ENCODE results near the gene IDUA.

The IDUA gene

DNA sequence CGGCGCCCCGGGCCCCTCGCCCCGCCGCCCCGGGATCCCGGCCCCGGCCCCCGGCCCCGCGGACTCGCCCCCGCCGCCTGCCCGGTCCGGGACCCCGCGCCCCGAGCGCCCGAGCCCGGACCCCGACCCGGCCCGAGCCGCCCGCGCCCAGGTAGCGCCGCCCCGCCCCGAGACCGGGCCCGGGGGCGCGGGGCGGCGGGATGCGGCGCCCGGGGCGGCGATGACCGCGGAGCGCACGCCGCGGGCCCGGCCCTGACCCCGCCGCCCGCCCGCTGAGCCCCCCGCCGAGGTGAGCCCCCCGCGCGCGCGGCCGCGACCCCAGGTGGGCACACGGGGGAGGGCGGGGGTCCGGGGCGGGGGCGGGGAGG lies 24.8 kb downstream of the IDUA start:
- no peak for FAIRE-seq
- DNase-seq (ENCODE audit: extremely low spot score, insufficient read length, low read depth), result no peak

DNA sequence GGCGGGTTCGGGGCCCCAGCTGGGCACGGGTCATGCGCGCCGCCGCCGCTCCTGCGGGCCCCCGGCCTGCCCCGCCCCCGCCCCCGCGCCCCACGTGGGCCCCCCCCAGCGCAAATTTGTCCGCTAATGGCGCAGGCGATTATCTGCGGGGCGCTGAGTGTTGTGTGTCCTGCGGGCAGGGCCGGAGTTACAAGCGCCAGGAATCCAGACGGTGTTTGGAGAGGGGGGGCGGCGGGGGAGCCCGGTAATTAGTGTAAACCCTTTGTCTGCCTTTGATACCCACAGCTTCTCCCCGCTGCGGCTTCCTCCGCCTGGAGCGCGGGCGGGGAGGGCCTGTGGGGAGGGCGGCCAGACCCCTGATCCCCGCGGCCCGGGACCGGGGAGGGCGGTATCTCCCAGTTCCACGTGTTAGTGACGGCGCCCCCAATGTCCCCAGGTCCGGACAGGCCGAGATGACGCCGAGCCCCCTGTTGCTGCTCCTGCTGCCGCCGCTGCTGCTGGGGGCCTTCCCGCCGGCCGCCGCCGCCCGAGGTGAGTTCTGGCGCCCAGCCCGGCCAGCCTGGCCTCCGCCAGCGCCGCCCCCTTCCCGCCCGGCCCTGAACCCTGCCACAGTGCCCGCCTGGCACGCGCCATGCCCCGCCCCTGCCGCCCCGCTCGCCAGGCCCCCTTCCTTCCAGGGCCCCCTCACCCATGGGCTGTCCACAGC lies 25.3 kb downstream of the IDUA start:
- FAIRE-seq, result no peak

DNA sequence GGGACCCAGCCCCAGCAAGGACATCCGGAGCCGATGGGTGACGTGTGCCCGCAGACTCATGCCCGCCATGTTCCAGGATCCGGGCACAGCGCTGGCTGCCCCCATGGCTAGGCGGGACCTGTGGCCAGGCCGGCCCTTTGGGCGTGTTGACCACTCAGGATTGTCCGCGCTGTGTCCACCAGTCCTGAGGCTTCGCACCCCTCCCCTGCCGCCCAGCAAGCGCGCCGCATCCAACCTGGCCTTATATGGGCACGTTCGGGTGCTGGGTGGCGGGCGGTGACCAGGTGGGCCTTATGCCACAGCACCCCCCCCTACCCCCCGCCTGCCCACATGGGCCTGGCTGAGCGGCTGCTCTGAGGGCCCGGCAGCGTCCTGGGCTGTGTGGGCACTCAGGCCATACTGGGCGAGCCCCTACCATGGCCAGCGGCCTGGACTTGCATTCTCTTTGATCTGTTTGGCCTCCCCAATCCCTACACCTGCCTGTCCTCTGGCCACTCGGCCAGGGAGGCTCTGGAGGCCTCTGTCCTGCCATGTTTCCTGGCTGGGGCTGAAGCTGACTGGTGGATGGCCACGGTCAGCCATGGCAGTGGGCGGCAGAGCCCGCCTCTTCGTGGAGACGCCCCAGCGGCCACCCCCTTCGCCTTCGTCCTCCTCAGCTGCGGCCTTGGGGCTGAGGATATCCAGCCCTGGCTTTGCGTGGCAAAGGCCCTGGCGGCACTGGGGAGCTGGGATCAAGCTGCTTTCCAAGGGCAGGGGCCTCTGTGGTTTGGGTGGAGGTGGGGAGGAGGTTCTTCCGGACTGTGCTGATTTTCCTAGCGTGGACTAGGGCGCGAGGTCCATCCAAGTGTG lies 26.6 kb downstream of the IDUA start:
- no peak for DNase-seq (ENCODE audit: extremely low spot score, insufficient read length, low read depth)
- no peak for FAIRE-seq

More for the DNA sequence above, 25.3 kb downstream of the IDUA start:
- DNase-seq (ENCODE audit: extremely low spot score, insufficient read length, low read depth), result no peak

DNA sequence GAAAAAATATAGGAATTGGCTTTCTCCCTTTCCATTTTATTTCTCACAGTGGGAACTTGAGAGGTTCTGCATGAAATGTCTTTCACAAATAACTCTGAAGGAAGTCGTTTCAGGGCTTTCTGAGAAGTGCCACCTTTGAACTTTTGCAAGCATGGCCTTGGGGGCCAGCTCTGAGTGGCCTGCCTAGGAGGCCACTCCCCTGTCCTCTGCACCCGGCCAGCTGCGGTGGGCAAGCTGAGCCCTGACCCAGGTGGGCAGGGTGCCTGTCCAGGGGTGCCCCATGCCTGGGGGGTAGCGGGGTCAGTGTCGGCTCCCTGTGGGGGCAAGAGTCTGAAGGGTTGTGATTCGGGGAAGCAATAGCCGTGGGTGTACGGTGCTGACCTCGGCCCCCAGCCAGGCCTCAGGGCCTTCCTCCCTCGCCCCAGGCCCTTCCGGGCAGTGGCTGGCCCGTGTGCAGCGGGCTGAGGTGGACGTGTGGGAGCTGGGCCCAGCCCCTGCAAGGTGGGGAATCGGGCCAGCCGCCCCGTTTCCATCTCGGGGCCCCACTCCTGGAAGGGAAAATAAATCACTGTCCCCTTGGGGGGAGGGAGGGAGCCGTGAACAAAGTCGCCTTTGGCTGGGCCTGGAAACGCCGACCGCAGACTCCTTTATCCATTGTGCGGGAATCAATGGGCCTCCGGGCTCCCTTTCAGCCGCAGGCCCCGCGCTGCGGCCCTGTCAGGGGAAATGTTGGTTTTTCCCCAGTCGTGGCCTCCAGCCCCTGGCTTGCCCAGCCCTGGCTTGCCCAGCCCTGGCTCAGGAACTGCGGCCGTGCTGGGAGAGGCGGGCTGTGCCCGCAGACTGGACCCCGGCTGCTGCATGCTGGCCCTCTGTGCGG lies 27.7 kb downstream of the IDUA start:
- FAIRE-seq (no peak), DNase-seq (ENCODE audit: extremely low spot score, insufficient read length, low read depth) (no peak)

DNA sequence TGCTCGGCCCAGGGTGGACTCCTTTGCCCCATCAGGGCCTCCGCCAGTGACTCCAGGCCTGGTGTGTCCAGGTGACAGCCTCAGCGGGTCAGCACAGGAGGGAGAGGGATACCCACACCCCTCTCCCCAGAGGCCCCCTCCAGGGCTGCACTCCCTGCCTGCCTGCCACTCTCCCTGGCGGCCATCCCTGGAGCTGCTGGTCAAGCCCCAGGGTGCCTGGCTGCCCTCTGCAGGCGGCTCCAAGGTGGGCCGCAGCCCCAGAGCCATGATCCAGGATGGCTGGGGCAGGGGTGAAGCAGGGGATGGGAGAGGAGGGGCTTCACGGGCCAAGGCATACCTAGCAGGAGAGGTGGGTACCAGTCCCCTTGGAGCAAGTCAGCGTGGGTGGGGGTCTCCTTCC lies 28.3 kb downstream of the IDUA start:
- FAIRE-seq, result no peak
- no peak for DNase-seq (ENCODE audit: extremely low spot score, insufficient read length, low read depth)

DNA sequence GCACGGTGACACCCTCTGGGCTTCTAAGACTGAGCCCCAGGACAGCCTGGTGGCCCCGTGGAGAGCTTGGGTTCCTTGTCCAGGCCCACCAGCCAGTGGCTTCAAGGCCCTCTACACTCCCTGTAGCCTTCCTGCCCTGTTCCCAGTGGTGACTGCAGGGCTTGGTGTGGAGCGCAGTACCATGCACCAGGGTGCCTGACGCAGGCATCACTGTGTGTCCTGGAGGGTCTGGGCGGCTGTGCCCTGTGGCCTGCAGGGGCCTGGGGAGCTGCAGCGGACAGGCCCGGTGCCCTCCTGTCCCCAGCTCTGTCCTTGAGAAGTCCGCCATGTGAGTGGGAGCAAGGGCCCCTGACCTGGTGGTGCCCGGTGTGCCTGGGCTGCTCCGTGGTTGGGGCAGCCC lies 28.9 kb downstream of the IDUA start:
- FAIRE-seq (no peak), DNase-seq (ENCODE audit: extremely low spot score, insufficient read length, low read depth) (no peak)

DNA sequence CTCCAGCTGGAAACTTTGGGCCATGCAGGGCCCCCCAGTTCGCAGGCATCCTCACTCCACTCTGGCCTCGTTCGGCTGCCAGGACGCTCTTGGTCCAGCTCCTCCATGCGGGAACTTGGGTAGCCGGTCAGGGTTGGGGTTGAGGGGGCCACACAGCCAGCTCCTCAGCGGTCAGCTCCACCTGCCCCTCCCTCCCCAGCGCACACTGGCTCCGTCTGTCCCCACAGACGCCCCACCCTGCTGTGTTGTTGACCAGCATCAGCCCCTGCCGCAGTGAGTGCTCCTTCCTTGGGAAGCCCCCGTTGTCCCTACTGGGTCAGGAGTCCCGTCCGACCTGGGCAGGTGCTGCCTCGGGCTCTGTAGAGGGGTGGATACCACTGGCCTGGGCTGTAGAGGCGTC lies 30.4 kb downstream of the IDUA start:
- FAIRE-seq, result no peak
- DNase-seq (ENCODE audit: extremely low spot score, insufficient read length, low read depth), result no peak

DNA sequence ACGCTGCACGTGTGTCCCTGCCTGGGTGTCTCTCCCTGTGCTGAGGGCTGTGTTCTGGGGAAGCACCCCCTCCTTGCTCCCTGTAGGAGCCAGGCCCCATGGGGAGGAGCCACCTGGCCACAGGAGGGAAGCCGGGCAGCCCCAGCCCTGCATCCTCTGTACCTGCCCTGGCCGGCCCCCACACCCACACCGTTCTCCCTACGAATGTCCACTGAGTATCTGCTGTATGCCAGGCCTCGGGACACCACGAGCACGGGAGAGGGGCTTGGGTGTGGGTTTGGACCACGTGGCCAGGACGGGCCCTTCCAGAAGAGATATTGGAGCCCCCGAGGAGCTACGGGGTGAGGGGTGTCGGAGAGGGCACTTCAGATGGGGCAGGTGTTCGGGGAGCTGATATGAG lies 30.9 kb downstream of the IDUA start:
- FAIRE-seq, result no peak
- no peak for DNase-seq (ENCODE audit: extremely low spot score, insufficient read length, low read depth)

DNA sequence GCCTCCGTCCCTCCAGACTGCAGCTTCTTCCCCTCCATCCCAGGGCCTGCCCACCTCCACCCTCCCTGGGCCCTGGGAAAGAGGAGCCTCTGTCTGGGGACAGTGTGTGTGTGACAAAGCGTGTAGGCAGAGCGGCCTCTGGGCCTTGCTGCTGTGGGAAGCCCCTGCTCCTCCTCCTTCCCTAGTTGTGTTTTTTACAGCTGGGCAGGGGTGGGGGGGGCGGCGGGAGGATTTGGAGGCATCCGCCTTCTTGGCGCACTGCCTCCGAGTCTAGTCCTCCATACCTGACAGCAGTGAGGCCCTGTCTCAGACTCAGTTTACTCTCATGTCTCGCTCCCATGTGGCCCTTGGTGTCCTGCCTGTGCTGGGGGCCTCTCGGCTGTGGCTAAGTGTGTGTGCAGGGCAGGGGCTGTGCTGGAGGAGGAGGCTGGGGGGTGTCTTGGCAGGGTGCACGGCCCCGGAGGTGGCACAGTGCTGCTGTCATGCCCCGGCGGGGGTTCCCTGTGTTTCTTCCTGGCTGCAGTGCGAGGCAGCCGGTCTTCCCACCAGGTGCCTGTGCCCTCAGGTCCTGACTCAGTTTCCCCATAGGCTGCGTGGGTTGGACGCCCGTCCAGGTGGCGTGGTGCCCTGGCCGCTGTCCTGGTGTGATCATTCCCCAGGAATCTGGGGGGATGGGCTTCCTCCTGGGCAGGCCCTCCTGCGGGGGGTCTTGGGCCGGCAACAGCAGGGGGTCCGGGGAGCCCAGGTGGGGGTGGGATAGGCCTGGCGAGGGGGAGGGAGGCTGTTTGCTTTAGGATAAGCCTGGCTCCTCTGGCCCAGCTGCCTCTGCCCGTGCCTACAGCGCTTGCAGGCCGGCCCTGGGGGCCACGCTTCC lies 31.5 kb downstream of the IDUA start:
- no peak for FAIRE-seq
- no peak for DNase-seq (ENCODE audit: extremely low spot score, insufficient read length, low read depth)

DNA sequence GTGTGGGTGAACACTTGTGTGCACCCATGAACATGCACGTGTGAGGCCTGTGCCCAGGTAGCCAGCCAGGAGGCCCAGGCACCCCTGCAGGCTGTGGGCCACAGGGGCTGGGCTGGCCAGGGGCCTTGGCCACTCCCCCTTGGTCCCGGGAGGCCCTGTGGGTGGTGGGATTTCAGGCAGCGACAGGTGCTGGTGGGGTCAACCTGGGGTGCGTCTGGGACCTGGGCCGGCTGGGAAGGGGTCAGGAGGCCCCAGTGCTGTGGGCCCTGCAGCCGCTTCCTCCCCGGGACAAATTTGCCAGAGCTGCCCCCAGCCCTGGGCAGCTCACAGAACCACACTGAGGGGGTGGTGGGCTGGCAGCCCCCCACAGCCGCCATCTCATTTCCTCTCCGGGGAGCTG lies 32.5 kb downstream of the IDUA start:
- no peak for FAIRE-seq
- DNase-seq (ENCODE audit: extremely low spot score, insufficient read length, low read depth), result no peak

DNA sequence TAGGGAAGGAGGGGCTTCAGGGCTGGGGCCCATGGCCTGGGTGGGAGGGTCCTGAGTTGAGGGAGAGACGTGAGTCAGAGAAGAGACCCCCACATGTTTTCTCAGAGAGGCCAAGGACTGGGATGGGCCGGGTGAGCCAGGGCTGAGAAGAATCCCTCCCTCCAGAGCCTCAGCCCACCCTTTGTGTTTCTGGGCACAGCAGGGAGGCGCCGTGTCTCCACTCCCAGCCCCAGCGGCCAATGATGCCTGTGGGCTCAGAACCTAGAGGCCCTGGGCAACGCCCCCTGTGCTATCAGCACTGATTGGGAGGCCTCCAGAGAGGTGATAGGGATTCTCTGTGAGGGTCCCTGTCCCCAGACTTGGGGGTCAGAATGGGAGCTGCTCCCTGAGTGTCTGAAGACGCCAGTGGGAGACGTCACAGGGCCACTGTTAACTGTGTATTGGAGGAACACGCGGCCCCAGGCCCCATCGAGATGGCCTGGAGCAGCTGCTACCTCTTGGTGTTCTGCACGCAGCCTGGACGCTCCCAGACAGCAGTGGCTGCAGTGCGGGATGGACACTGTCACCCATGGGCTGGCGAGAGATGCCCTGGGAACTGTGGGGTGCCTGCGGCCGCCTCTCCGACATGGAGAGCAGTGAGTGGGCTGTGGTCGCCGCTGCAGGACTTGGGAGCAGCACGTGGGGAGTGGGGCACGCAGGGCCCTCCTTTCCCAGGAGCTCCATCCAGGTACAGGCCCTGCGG lies 33.1 kb downstream of the IDUA start:
- DNase-seq (ENCODE audit: extremely low spot score, insufficient read length, low read depth), result no peak
- no peak for FAIRE-seq

DNA sequence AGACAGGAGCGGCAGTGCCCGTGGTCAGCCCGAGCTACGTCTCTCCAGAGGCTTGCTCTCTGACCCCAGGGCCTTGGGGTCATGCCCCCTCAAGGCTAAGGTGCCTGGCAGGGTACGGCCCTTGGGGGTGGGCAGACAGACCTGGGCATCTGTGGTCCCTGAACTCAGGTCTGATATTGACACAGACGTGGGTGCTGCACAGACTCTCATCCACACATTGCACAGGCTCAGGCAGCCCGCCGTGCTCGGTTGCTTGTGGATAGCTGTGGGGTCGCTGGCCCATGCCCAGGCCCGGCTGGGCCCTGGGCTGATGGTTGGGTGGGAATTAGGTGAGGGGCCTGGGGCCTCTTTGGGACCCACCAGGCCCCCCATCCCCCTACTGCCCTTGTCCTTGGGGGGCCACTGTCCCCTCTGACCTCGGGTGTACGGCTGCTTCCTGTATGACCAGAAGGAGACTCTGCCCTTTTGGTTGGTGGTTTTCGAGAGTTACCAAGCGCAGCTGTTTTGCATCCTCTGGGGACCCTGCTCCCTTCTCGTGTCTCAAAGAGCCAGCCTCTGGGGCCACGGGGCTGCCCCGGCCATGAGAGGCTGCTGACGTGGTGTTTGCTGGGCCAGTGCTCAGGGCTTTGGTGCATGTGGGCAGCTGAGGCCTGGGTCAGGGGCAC lies 34.7 kb downstream of the IDUA start:
- peak; percentile 84 for FAIRE-seq
- peak; percentile 65 for DNase-seq (ENCODE audit: extremely low spot score, insufficient read length, low read depth)

DNA sequence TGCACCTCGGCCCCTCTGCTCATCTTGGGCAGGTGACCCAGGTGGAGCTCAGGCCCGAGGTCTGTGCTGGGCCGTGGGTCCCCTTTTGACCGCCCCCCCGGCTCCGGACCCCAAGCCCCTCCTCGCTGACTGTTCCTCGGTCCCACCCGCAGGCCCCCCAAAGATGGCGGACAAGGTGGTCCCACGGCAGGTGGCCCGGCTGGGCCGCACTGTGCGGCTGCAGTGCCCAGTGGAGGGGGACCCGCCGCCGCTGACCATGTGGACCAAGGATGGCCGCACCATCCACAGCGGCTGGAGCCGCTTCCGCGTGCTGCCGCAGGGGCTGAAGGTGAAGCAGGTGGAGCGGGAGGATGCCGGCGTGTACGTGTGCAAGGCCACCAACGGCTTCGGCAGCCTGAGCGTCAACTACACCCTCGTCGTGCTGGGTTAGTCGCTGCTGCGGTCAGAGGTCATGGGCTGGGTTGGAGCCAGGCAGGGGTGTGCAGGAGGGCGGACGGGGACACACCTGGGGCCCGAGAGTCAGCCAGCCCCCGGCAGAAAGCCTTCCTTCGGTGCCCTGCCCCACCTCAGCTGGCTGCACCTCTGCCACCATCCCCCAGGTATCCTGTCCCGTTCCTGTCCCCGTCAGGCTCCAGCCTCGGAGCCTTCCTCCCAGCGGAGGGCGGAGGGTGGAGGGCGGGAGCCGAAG lies 35.4 kb downstream of the IDUA start:
- FAIRE-seq (no peak), DNase-seq (ENCODE audit: extremely low spot score, insufficient read length, low read depth) (no peak)

DNA sequence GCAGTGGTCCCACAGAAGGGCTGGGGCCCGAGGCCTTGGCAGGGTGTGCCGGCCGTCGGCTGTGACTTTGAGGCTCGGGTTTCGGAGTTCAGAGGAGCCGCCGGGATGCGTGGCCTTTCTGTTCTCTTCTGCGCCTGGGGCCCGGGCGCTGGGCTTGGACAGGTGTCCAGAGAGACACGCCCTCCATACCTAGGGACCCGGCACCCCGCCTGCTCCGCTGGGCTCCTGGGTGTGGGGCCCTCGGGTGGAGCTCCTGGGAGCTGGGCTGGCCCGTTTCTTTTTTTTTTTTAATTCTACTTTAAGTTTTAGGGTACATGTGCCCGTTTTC lies 35.9 kb downstream of the IDUA start:
- DNase-seq (ENCODE audit: extremely low spot score, insufficient read length, low read depth) (no peak), FAIRE-seq (no peak)

DNA sequence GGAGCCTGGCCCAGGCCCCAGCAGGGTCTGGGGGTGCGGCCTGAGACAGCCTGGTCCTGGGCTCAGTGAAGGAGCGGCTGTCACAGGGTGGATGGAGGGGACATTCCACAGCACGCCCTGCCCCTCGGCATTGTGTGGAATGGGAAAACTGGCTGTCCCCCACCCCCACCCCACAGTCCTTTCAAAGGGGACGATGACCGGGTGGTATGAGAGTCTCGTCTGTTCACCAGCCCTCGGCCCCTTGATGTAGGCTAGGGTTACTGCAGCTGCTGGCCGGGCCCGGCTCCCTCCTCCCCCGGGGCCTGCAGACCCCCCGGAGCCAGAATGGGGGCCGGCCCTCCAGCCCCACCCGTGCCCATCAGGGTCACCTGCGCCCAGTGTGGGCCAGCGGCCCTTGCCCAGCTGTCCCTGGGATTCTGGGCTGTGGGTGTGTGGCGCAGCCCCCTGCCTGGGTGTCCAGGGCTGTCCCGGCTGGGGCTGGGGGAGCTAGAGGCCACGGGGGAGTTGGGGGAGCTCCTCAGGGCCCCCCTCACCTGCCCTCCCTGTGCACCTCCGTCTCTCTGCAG lies 36.3 kb downstream of the IDUA start:
- no peak for DNase-seq (ENCODE audit: extremely low spot score, insufficient read length, low read depth)
- FAIRE-seq, result no peak

DNA sequence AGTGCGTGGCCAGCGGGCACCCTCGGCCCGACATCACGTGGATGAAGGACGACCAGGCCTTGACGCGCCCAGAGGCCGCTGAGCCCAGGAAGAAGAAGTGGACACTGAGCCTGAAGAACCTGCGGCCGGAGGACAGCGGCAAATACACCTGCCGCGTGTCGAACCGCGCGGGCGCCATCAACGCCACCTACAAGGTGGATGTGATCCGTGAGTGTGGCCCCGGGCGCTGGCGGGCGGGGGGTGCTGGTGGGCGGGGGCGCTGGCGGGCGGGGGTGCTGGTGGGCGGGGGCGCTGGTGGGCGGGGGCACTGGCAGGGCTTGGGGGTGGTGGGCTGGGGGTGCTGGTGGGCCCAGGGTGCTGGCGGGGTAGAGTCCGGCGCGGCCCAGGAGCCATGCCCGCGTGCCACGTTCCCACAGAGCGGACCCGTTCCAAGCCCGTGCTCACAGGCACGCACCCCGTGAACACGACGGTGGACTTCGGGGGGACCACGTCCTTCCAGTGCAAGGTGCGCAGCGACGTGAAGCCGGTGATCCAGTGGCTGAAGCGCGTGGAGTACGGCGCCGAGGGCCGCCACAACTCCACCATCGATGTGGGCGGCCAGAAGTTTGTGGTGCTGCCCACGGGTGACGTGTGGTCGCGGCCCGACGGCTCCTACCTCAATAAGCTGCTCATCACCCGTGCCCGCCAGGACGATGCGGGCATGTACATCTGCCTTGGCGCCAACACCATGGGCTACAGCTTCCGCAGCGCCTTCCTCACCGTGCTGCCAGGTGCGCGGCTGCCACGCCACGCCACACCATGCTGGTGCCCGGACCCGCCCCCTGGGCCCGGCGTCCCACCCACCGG lies 37.3 kb downstream of the IDUA start:
- no peak for DNase-seq (ENCODE audit: extremely low spot score, insufficient read length, low read depth)

More for the DNA sequence above, 37.3 kb downstream of the IDUA start:
- no peak for FAIRE-seq
